Mesendoderm (in vitro differentiated cells): Measurements from ENCODE around the gene ZNRF3. TPM values are rescaled to one million over a fixed set of nuclear protein-coding genes. Genes with fewer than 3 reads are reported as not detected.

Source experiments
- DNase-seq: peaks from one replicate; pipeline ENCODE4 v3.0.0; 2013
- H2AK5ac ChIP-seq: 2 replicates; pipeline ENCODE4 v1.6.1; 2013; ENCODE audit warnings: low read length, inconsistent platforms
- H2BK120ac ChIP-seq: 2 replicates; pipeline ENCODE4 v1.6.1; 2013; ENCODE audit warnings: low read depth, mild to moderate bottlenecking, low read length, moderate library complexity, mixed read lengths
- H2BK15ac ChIP-seq: replicated peaks from 2 replicates; pipeline ENCODE4 v1.6.1; 2013; ENCODE audit warnings: low read depth, mild to moderate bottlenecking, moderate library complexity
- H2BK5ac ChIP-seq: 2 replicates; pipeline ENCODE4 v1.6.1; 2013; ENCODE audit warnings: low read length, inconsistent platforms
- H3K18ac ChIP-seq: 2 replicates; pipeline ENCODE4 v1.6.1; 2013; ENCODE audit warnings: mild to moderate bottlenecking, low read length, mixed read lengths
- H3K23ac ChIP-seq: one replicate; pipeline ENCODE4 v1.6.1; 2013; ENCODE audit warnings: low read length
- H3K27ac ChIP-seq: 2 replicates; pipeline ENCODE4 v1.5.1; 2013; ENCODE audit warnings: low read depth, mild to moderate bottlenecking, inconsistent platforms, low read length, moderate library complexity
- H3K27me3 ChIP-seq: 2 replicates; pipeline ENCODE4 v1.6.1; 2013; ENCODE audit warnings: low read length, control low read depth, mild to moderate bottlenecking, inconsistent platforms; ENCODE audit not compliant: insufficient read depth, poor library complexity
- H3K36me3 ChIP-seq: 2 replicates; pipeline ENCODE4 v1.6.1; 2013; ENCODE audit warnings: low read length, inconsistent platforms; ENCODE audit not compliant: control insufficient read depth, insufficient read depth
- H3K4ac ChIP-seq: one replicate; pipeline ENCODE4 v1.6.1; 2013; ENCODE audit warnings: low read depth, mild to moderate bottlenecking, low read length, moderate library complexity
- H3K4me1 ChIP-seq: 2 replicates; pipeline ENCODE4 v1.6.1; 2013; ENCODE audit warnings: low read depth, low read length, inconsistent platforms; ENCODE audit not compliant: control insufficient read depth
- H3K4me2 ChIP-seq: 2 replicates; pipeline ENCODE4 v1.6.1; 2013; ENCODE audit warnings: low read length
- H3K4me3 ChIP-seq: 2 replicates; pipeline ENCODE4 v1.5.1; 2013; ENCODE audit warnings: mild to moderate bottlenecking, low read length
- H3K56ac ChIP-seq: one replicate; pipeline ENCODE4 v1.6.1; 2013; ENCODE audit warnings: low read length
- H3K79me1 ChIP-seq: 2 replicates; pipeline ENCODE4 v1.6.1; 2013; ENCODE audit warnings: low read length, inconsistent platforms
- H3K79me2 ChIP-seq: 2 replicates; pipeline ENCODE4 v1.6.1; 2013; ENCODE audit warnings: mild to moderate bottlenecking, low read length; ENCODE audit not compliant: control insufficient read depth, insufficient read depth
- H3K9ac ChIP-seq: 2 replicates; pipeline ENCODE4 v1.6.1; 2013; ENCODE audit warnings: low read length, inconsistent platforms
- H4K5ac ChIP-seq: one replicate; pipeline ENCODE4 v1.6.1; 2013; ENCODE audit warnings: low read length
- H4K8ac ChIP-seq: one replicate; pipeline ENCODE4 v1.6.1; 2013; ENCODE audit warnings: low read depth, mild to moderate bottlenecking, control low read depth, low read length, moderate library complexity
- WGBS: extraction: QIAGEN DNeasy Blood & Tissue Kit; methylation state at CpG from one replicate; pipeline ENCODE4 v1.1.7; 2013; ENCODE audit warnings: low lambda C conversion rate, missing lambda C conversion rate; ENCODE audit not compliant: insufficient coverage; ENCODE audit errors: extremely low coverage; 5-methylcytosine and 5-hydroxymethylcytosine counted together
- polyA plus RNA-seq, 2 experiments: library from polyadenylated mRNA; stranded (reverse); fragments of 200-250 nt; gene quantifications; one replicate each; pipeline ENCODE4 v1.2.3, GENCODE V29; 2013

ZNRF3 gene
- polyA plus RNA-seq (2013, experiment 1 of 2): 12.2 TPM
- polyA plus RNA-seq (2013, experiment 2 of 2): 11.9 TPM

GRCh38 chr22:28882878-28883656 lies at the start of gene ZNRF3:
ZNRF3 (plus strand) TSS chr22:28883572; CDS start chr22:28883767, 195 bp downstream.
- Histone ChIP-seq H3K23ac (no peak within 1 kb of the TSS), H2BK5ac (no peak within 1 kb of the TSS), H3K4me2 (peak within 1 kb of the TSS; percentile 96), H3K4ac (peak within 1 kb of the TSS; percentile 76), H2BK15ac (no peak within 1 kb of the TSS), H3K36me3 (no peaks in the 10 kb centered on the region), H3K4me3 (peak within 1 kb of the TSS; percentile 73), H3K27me3 (no peaks in the 10 kb centered on the region), H2BK120ac (peak within 1 kb of the TSS; percentile 75), H2AK5ac (no peak within 1 kb of the TSS), H3K18ac (peak within 1 kb of the TSS; percentile 98), H3K79me2 (peaks cover 31% of the 10 kb centered on the region), H3K79me1 (peaks cover 9% of the 10 kb centered on the region), H3K56ac (peak within 1 kb of the TSS; percentile 97), H3K4me1 (peaks cover 5% of the 10 kb centered on the region), H4K5ac (no peak within 1 kb of the TSS), H4K8ac (no peak within 1 kb of the TSS), H3K27ac (peak within 1 kb of the TSS; percentile 83), H3K9ac (peak within 1 kb of the TSS; percentile 83)
- no CpG with 5 or more reads among the region's 85 CpGs for WGBS
- DNase-seq: peak; percentile 94

GRCh38 chr22:28835630-28836189 lies 47.7 kb upstream of the ZNRF3 start:
- no peak overlapping the region for H3K4me3 ChIP-seq
- H3K23ac ChIP-seq: no peak overlapping the region
- H4K5ac ChIP-seq: no peak overlapping the region
- no peak overlapping the region for H3K18ac ChIP-seq
- H2BK5ac ChIP-seq: no peak overlapping the region
- no peak overlapping the region for H2AK5ac ChIP-seq
- no peaks in the 10 kb centered on the region for H3K4me1 ChIP-seq
- no peaks in the 10 kb centered on the region for H3K27me3 ChIP-seq
- no peak overlapping the region for H3K4me2 ChIP-seq
- H2BK120ac ChIP-seq: no peak overlapping the region
- H3K36me3 ChIP-seq: no peaks in the 10 kb centered on the region
- WGBS: no CpG with 5 or more reads among the region's 11 CpGs
- no peak for DNase-seq
- no peak overlapping the region for H4K8ac ChIP-seq
- no peak overlapping the region for H3K27ac ChIP-seq
- no peak overlapping the region for H2BK15ac ChIP-seq
- H3K79me2 ChIP-seq: no peaks in the 10 kb centered on the region
- no peak overlapping the region for H3K4ac ChIP-seq
- H3K56ac ChIP-seq: no peak overlapping the region
- H3K79me1 ChIP-seq: no peaks in the 10 kb centered on the region
- no peak overlapping the region for H3K9ac ChIP-seq

- H3K27ac ChIP-seq: no peak overlapping the region
- peak; percentile 12 for DNase-seq
- no peak overlapping the region for H2BK15ac ChIP-seq
- no peak overlapping the region for H2AK5ac ChIP-seq
- no peak overlapping the region for H3K4me3 ChIP-seq
- no peaks in the 10 kb centered on the region for H3K36me3 ChIP-seq
- H2BK120ac ChIP-seq: no peak overlapping the region
- no peak overlapping the region for H3K18ac ChIP-seq
- H4K5ac ChIP-seq: no peak overlapping the region
- H4K8ac ChIP-seq: no peak overlapping the region
- H3K79me2 ChIP-seq: no peaks in the 10 kb centered on the region
- no CpG with 5 or more reads among the region's 6 CpGs for WGBS
- no peak overlapping the region for H3K23ac ChIP-seq
- H3K4ac ChIP-seq: no peak overlapping the region
- no peaks in the 10 kb centered on the region for H3K4me1 ChIP-seq
- no peaks in the 10 kb centered on the region for H3K27me3 ChIP-seq
- H3K79me1 ChIP-seq: no peaks in the 10 kb centered on the region
- H2BK5ac ChIP-seq: no peak overlapping the region
- no peak overlapping the region for H3K56ac ChIP-seq
- no peak overlapping the region for H3K9ac ChIP-seq
- no peak overlapping the region for H3K4me2 ChIP-seq
Measured at GRCh38 chr22:28837640-28838039, 45.7 kb upstream of the ZNRF3 start.

- H3K4me1 ChIP-seq: no peaks in the 10 kb centered on the region
- H3K4ac ChIP-seq: no peak overlapping the region
- no peak overlapping the region for H3K4me3 ChIP-seq
- no peak overlapping the region for H2BK5ac ChIP-seq
- no peak overlapping the region for H4K5ac ChIP-seq
- no peak overlapping the region for H4K8ac ChIP-seq
- H3K27me3 ChIP-seq: no peaks in the 10 kb centered on the region
- H3K9ac ChIP-seq: no peak overlapping the region
- no peak overlapping the region for H3K56ac ChIP-seq
- no peak overlapping the region for H3K27ac ChIP-seq
- H3K79me2 ChIP-seq: no peaks in the 10 kb centered on the region
- H3K4me2 ChIP-seq: no peak overlapping the region
- no peak overlapping the region for H2BK120ac ChIP-seq
- H3K23ac ChIP-seq: no peak overlapping the region
- no peak overlapping the region for H2AK5ac ChIP-seq
- no peaks in the 10 kb centered on the region for H3K79me1 ChIP-seq
- H3K18ac ChIP-seq: no peak overlapping the region
- H2BK15ac ChIP-seq: no peak overlapping the region
- DNase-seq: no peak
- H3K36me3 ChIP-seq: no peaks in the 10 kb centered on the region
- WGBS: no CpG with 5 or more reads among the region's 5 CpGs
Measured at GRCh38 chr22:28838971-28839370, 44.4 kb upstream of the ZNRF3 start.

- no peaks in the 10 kb centered on the region for H3K79me2 ChIP-seq
- H2BK15ac ChIP-seq: no peak overlapping the region
- no CpG with 5 or more reads among the region's 5 CpGs for WGBS
- no peak overlapping the region for H3K18ac ChIP-seq
- no peak overlapping the region for H3K4ac ChIP-seq
- no peak overlapping the region for H2BK5ac ChIP-seq
- no peak overlapping the region for H4K5ac ChIP-seq
- H3K79me1 ChIP-seq: no peaks in the 10 kb centered on the region
- no peak overlapping the region for H3K23ac ChIP-seq
- H2AK5ac ChIP-seq: no peak overlapping the region
- H3K4me1 ChIP-seq: no peaks in the 10 kb centered on the region
- H3K56ac ChIP-seq: no peak overlapping the region
- no peak overlapping the region for H2BK120ac ChIP-seq
- no peak overlapping the region for H3K4me2 ChIP-seq
- DNase-seq: no peak
- H4K8ac ChIP-seq: no peak overlapping the region
- no peak overlapping the region for H3K4me3 ChIP-seq
- no peaks in the 10 kb centered on the region for H3K27me3 ChIP-seq
- no peaks in the 10 kb centered on the region for H3K36me3 ChIP-seq
- no peak overlapping the region for H3K27ac ChIP-seq
- H3K9ac ChIP-seq: no peak overlapping the region
Measured at GRCh38 chr22:28841111-28841510, 42.3 kb upstream of the ZNRF3 start.
